Sciatic nerve (tissue), 2 donors: ENCODE data around the gene TAPT1. TPM values are rescaled to one million over a fixed set of nuclear protein-coding genes. Genes with fewer than 3 reads are reported as not detected.

ENCODE experiments used
- ATAC-seq: fragments of 200-7000 bp; cut with Tn5 transposase; one replicate; pipeline ENCODE4 v1.9.1; 2020; ENCODE audit warnings: mild to moderate bottlenecking, moderate library complexity
- DNase-seq: peaks from one replicate; pipeline ENCODE4 v3.0.0-alpha.2; 2020; ENCODE audit warnings: low spot score
- intact Hi-C: fragments of 100-400 bp; cut with DNase I; formaldehyde crosslinking; loops from one replicate; pipeline ENCODE4 v1.14.2; 2022
- total RNA-seq: library from RNA; stranded (reverse); fragmentation: NEBNext Ultra II Directional; extraction: Animal tissue kit (Norgen Biotek cat#: 25700); gene quantifications from one replicate; pipeline ENCODE4 v1.2.1, GENCODE V29; 2021
- donor health status: DM: no; HTN: no; CAD: no.
- donor health status: DM: no; HTN: no; CAD: no.

Gene TAPT1
- total RNA-seq, 1 donor from 2014 or later: 59.5 TPM

DNA sequence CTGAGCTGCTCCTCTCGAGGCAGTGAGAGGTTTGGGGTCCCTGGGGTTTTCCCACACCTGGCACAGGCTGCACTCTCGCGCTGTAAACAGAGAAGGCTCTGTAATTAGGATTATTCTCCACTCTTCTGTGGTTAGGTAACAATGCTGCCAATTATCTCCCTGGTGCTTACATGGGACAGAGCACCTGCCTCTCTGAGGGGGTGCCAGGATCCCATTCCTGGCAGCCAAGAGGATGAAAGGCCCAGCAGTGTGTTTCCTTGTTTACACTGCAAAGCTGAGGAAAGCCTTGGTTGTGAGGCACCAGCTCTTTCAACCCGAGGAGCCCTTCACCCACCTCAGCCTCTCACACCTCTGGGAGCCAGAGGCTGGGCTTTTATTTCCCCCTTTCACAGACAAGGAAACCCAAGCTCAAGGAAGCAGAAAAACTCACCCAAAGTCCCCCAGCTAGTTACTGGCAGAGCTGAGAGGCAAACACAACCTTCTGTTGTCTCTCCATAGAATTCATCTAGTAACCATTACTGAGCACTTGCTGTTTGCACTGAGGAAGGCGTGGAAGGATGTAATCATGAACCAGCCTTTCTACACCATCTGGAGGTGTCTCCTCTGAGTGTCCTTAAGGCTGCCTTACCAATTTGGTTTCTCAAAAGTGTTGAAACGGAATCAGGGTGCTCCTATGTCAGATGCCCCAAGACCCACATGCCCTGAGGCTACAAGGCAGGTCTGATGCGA, 102.8 kb downstream of the TAPT1 start:
- peak; percentile 47 for ATAC-seq
- DNase-seq: no peak
- intact Hi-C loops: no loop called here

GRCh38 chr4:16122784-16123183, 103.5 kb downstream of the TAPT1 start:
- intact Hi-C loops: no loop called here

GRCh38 chr4:16122308-16122711, 104.0 kb downstream of the TAPT1 start:
- ATAC-seq (peak; percentile 57), DNase-seq (no peak)
- intact Hi-C loops: no loop called here

More at GRCh38 chr4:16122784-16123183, 103.5 kb downstream of the TAPT1 start:
- ATAC-seq (no peak), DNase-seq (no peak)

- no peak for ATAC-seq
- intact Hi-C loops: no loop called here
Observed at GRCh38 chr4:16120720-16121119, 105.6 kb downstream of the TAPT1 start.

GRCh38 chr4:16119981-16120380, 106.3 kb downstream of the TAPT1 start:
- DNase-seq (no peak), ATAC-seq (no peak)
- intact Hi-C loops: no loop called here

More at GRCh38 chr4:16120720-16121119, 105.6 kb downstream of the TAPT1 start:
- DNase-seq: no peak

GRCh38 chr4:16118090-16118489, 108.2 kb downstream of the TAPT1 start:
- DNase-seq: no peak
- intact Hi-C loops: no loop called here
- ATAC-seq: no peak

DNA sequence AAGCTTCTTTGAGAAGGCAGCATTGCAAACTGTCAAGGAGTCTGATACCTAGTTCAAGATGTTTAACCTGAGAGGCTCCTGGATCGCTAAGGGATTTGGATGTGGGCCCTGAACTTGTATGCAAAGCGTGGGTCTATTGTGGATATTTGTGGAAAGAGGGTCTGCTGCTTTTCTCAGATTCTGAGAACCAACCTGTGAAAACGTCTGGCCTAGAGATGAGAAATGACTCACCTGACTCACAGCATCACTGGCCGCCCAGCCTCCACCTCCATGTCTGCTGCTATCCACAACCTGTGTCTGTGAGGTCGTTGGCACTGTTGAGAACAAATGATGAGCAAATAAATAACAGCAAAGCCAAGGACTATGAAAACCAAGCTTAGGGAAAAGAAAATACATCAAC, 109.1 kb downstream of the TAPT1 start:
- DNase-seq (no peak), ATAC-seq (no peak)
- intact Hi-C loops: no loop called here

GRCh38 chr4:16116493-16116990, 109.7 kb downstream of the TAPT1 start:
- ATAC-seq: no peak
- DNase-seq: no peak
- intact Hi-C loops: no loop called here

GRCh38 chr4:16116019-16116418, 110.3 kb downstream of the TAPT1 start:
- intact Hi-C loops: no loop called here
- no peak for ATAC-seq
- DNase-seq: no peak

- intact Hi-C loops: no loop called here
- no peak for ATAC-seq
- DNase-seq: no peak
Observed at GRCh38 chr4:16114546-16114945, 111.7 kb downstream of the TAPT1 start.

GRCh38 chr4:16113741-16114140, 112.5 kb downstream of the TAPT1 start:
- DNase-seq (no peak), ATAC-seq (no peak)
- intact Hi-C loops: no loop called here

GRCh38 chr4:16111533-16111932, 114.7 kb downstream of the TAPT1 start:
- no peak for DNase-seq
- intact Hi-C loops: no loop called here
- no peak for ATAC-seq

DNA sequence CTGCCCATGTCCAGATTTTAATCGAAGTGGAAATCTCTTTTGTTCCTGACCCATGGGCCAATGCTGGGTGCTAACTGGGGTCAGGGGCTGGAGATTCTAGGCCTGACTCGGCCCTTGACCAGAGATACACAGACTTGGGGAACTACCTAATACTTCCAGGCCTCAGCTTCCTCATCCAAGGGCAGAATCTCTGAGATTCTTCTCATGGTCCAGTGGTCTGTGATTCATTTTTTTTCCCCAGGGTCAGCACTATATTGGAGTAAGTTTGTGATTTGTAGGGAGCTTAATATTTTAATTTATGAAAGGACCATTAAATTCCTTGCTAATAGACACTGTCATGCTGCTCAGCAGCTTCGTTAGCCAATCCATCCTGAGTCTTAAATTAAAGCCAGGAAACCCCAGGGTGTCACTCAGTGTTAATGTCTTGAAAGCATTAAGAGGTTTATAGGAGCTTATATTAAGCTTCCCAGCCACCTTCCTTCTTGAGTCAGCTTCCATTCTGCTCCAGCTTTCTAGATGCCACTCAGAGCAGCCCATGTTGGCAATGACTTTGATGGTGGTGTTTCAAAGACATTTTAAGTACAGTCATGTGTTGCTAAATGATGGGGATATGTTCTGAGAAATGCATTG, 115.5 kb downstream of the TAPT1 start:
- no peak for DNase-seq
- intact Hi-C loops: no loop called here
- no peak for ATAC-seq

Other genes starting within 250 kb of the TAPT1 start
- 0.40 TPM for gene PROM1, start 142.4 kb downstream of the TAPT1 start, total RNA-seq